Activated T-helper 17 cell treated with anti-CD3 and anti-CD28 coated beads, Interleukin-2, amount 50 U/mL, for 72 hours (primary cell): ENCODE measurements around the gene PLXNC1. TPM values are rescaled to one million over a fixed set of nuclear protein-coding genes. Genes with fewer than 3 reads are reported as not detected.
A peak's percentile ranks its signal among the peaks of the same experiment; 100 is the strongest.

Experiments
- ATAC-seq: fragments of 150-1000 bp; cut with Tn5 transposase; replicated peaks from 2 replicates; pipeline ENCODE4 v1.10.0; 2021; ENCODE audit warnings: mild to moderate bottlenecking, moderate library complexity
- H3K27ac Mint-ChIP-seq: one replicate; pipeline ENCODE4 v1.8.0; 2022; ENCODE audit warnings: mixed read lengths
- H3K27me3 Mint-ChIP-seq: one replicate; pipeline ENCODE4 v1.8.0; 2022; ENCODE audit warnings: mixed read lengths
- H3K36me3 Mint-ChIP-seq: one replicate; pipeline ENCODE4 v1.8.0; 2022; ENCODE audit warnings: low read depth, mild to moderate bottlenecking, mixed read lengths
- H3K4me1 Mint-ChIP-seq: one replicate; pipeline ENCODE4 v1.8.0; 2022; ENCODE audit warnings: mixed read lengths
- H3K4me3 Mint-ChIP-seq: one replicate; pipeline ENCODE4 v1.8.0; 2022; ENCODE audit warnings: mild to moderate bottlenecking, mixed read lengths
- H3K9me3 Mint-ChIP-seq: one replicate; pipeline ENCODE4 v1.8.0; 2022; ENCODE audit warnings: mixed read lengths
- total RNA-seq, 2 donors: library from RNA; stranded (reverse); gene quantifications; one replicate each; pipeline ENCODE4 v1.2.3, GENCODE V29; 2022

The PLXNC1 gene
- total RNA-seq, 2 donors from 2014 or later: 4.9 to 7.5 TPM

GRCh38 chr12:94162108-94162507 lies 13.7 kb downstream of the PLXNC1 start:
- H3K4me1 Mint-ChIP-seq: peaks cover 18% of the 10 kb centered on the region
- no peak overlapping the region for H3K4me3 Mint-ChIP-seq
- H3K27ac Mint-ChIP-seq: no peak overlapping the region
- H3K36me3 Mint-ChIP-seq: no peaks in the 10 kb centered on the region
- H3K27me3 Mint-ChIP-seq: no peaks in the 10 kb centered on the region
- no peaks in the 10 kb centered on the region for H3K9me3 Mint-ChIP-seq
- ATAC-seq: no peak

GRCh38 chr12:94163850-94164249 lies 15.5 kb downstream of the PLXNC1 start:
- no peak for ATAC-seq
- H3K9me3 Mint-ChIP-seq: no peaks in the 10 kb centered on the region
- H3K4me1 Mint-ChIP-seq: peaks cover 18% of the 10 kb centered on the region
- H3K27ac Mint-ChIP-seq: no peak overlapping the region
- H3K4me3 Mint-ChIP-seq: no peak overlapping the region
- H3K27me3 Mint-ChIP-seq: no peaks in the 10 kb centered on the region
- H3K36me3 Mint-ChIP-seq: no peaks in the 10 kb centered on the region

GRCh38 chr12:94165138-94165537 lies 16.8 kb downstream of the PLXNC1 start:
- no peak overlapping the region for H3K4me3 Mint-ChIP-seq
- peaks cover 19% of the 10 kb centered on the region for H3K4me1 Mint-ChIP-seq
- ATAC-seq: no peak
- H3K27me3 Mint-ChIP-seq: no peaks in the 10 kb centered on the region
- peaks cover 2% of the 10 kb centered on the region for H3K36me3 Mint-ChIP-seq
- H3K27ac Mint-ChIP-seq: no peak overlapping the region
- no peaks in the 10 kb centered on the region for H3K9me3 Mint-ChIP-seq

GRCh38 chr12:94165670-94166364 lies 17.4 kb downstream of the PLXNC1 start:
- H3K4me1 Mint-ChIP-seq: peaks cover 25% of the 10 kb centered on the region
- no peak for ATAC-seq
- H3K27me3 Mint-ChIP-seq: no peaks in the 10 kb centered on the region
- no peaks in the 10 kb centered on the region for H3K9me3 Mint-ChIP-seq
- peaks cover 9% of the 10 kb centered on the region for H3K36me3 Mint-ChIP-seq
- no peak overlapping the region for H3K27ac Mint-ChIP-seq
- H3K4me3 Mint-ChIP-seq: no peak overlapping the region

GRCh38 chr12:94167071-94167755 lies 18.8 kb downstream of the PLXNC1 start:
- Mint-ChIP-seq H3K4me1 (peaks cover 26% of the 10 kb centered on the region), H3K4me3 (no peak overlapping the region), H3K36me3 (peaks cover 12% of the 10 kb centered on the region), H3K27ac (no peak overlapping the region), H3K9me3 (no peaks in the 10 kb centered on the region), H3K27me3 (no peaks in the 10 kb centered on the region)
- ATAC-seq: no peak

- Mint-ChIP-seq H3K4me1 (peaks cover 23% of the 10 kb centered on the region), H3K4me3 (no peak overlapping the region), H3K27me3 (no peaks in the 10 kb centered on the region), H3K27ac (no peak overlapping the region), H3K36me3 (peaks cover 12% of the 10 kb centered on the region), H3K9me3 (no peaks in the 10 kb centered on the region)
- no peak for ATAC-seq
Measured at GRCh38 chr12:94167756-94168416, 19.5 kb downstream of the PLXNC1 start.

- Mint-ChIP-seq H3K9me3 (no peaks in the 10 kb centered on the region), H3K36me3 (peaks cover 12% of the 10 kb centered on the region), H3K4me3 (peak overlapping the region; percentile 12), H3K27me3 (no peaks in the 10 kb centered on the region), H3K27ac (no peak overlapping the region), H3K4me1 (peaks cover 25% of the 10 kb centered on the region)
- ATAC-seq: peak; percentile 64
Measured at GRCh38 chr12:94169495-94169894, 21.1 kb downstream of the PLXNC1 start.

GRCh38 chr12:94169966-94170689 lies 21.8 kb downstream of the PLXNC1 start:
- H3K4me3 Mint-ChIP-seq: peak overlapping the region; percentile 12
- no peaks in the 10 kb centered on the region for H3K9me3 Mint-ChIP-seq

GRCh38 chr12:94170690-94171594 lies 22.6 kb downstream of the PLXNC1 start:
- no peak for ATAC-seq
- peaks cover 39% of the 10 kb centered on the region for H3K4me1 Mint-ChIP-seq
- H3K27ac Mint-ChIP-seq: peak overlapping the region; percentile 5
- no peaks in the 10 kb centered on the region for H3K9me3 Mint-ChIP-seq
- no peaks in the 10 kb centered on the region for H3K27me3 Mint-ChIP-seq
- peaks cover 12% of the 10 kb centered on the region for H3K36me3 Mint-ChIP-seq
- H3K4me3 Mint-ChIP-seq: peak overlapping the region; percentile 12

More at GRCh38 chr12:94169966-94170689, 21.8 kb downstream of the PLXNC1 start:
- peak; percentile 34 for ATAC-seq
- Mint-ChIP-seq H3K27ac (peak overlapping the region; percentile 5), H3K4me1 (peaks cover 32% of the 10 kb centered on the region), H3K27me3 (no peaks in the 10 kb centered on the region), H3K36me3 (peaks cover 12% of the 10 kb centered on the region)

GRCh38 chr12:94171595-94171930 lies 23.2 kb downstream of the PLXNC1 start:
- H3K4me1 Mint-ChIP-seq: peaks cover 43% of the 10 kb centered on the region
- peaks cover 12% of the 10 kb centered on the region for H3K36me3 Mint-ChIP-seq
- no peak for ATAC-seq
- H3K27me3 Mint-ChIP-seq: no peaks in the 10 kb centered on the region
- H3K9me3 Mint-ChIP-seq: no peaks in the 10 kb centered on the region
- no peak overlapping the region for H3K27ac Mint-ChIP-seq
- no peak overlapping the region for H3K4me3 Mint-ChIP-seq

- H3K27ac Mint-ChIP-seq: no peak overlapping the region
- H3K9me3 Mint-ChIP-seq: no peaks in the 10 kb centered on the region
- H3K4me1 Mint-ChIP-seq: peaks cover 43% of the 10 kb centered on the region
- no peaks in the 10 kb centered on the region for H3K27me3 Mint-ChIP-seq
- H3K36me3 Mint-ChIP-seq: peaks cover 12% of the 10 kb centered on the region
- ATAC-seq: peak; percentile 87
- H3K4me3 Mint-ChIP-seq: no peak overlapping the region
Measured at GRCh38 chr12:94172031-94172430, 23.7 kb downstream of the PLXNC1 start.

GRCh38 chr12:94172973-94173372 lies 24.6 kb downstream of the PLXNC1 start:
- H3K36me3 Mint-ChIP-seq: peaks cover 12% of the 10 kb centered on the region
- peaks cover 5% of the 10 kb centered on the region for H3K9me3 Mint-ChIP-seq
- no peak overlapping the region for H3K4me3 Mint-ChIP-seq
- peaks cover 43% of the 10 kb centered on the region for H3K4me1 Mint-ChIP-seq
- ATAC-seq: no peak
- H3K27ac Mint-ChIP-seq: no peak overlapping the region
- H3K27me3 Mint-ChIP-seq: no peaks in the 10 kb centered on the region

GRCh38 chr12:94173660-94174265 lies 25.4 kb downstream of the PLXNC1 start:
- Mint-ChIP-seq H3K36me3 (peaks cover 12% of the 10 kb centered on the region), H3K27ac (peak overlapping the region; percentile 49), H3K4me1 (peaks cover 39% of the 10 kb centered on the region), H3K4me3 (peak overlapping the region; percentile 21), H3K9me3 (peaks cover 8% of the 10 kb centered on the region), H3K27me3 (no peaks in the 10 kb centered on the region)
- ATAC-seq: no peak
